Breast epithelium (tissue), 4 donors: ENCODE results near the gene DMD. TPM values are rescaled to one million over a fixed set of nuclear protein-coding genes. Genes with fewer than 3 reads are reported as not detected.

Source experiments
- DNase-seq, 2 donors: peaks; one replicate each; pipeline ENCODE4 v3.0.0-alpha.2; 2019; ENCODE audit warnings: low spot score in 2 of 2
- H3K27ac ChIP-seq, 2 donors: fragments of 200-600 bp; sonication (generic) in 1 of 2; one replicate each; pipeline ENCODE4 v1.5.1; 2016 to 2019; ENCODE audit warnings: mild to moderate bottlenecking in 1 of 2
- H3K27me3 ChIP-seq, 2 donors: fragments of 200-600 bp; sonication (generic) in 1 of 2; one replicate each; pipeline versions ENCODE4 v1.5.1 to v1.6.0; 2017 to 2019; ENCODE audit warnings: control low read depth in 1 of 2, mild to moderate bottlenecking in 1 of 2
- H3K36me3 ChIP-seq: fragments of 200-600 bp; one replicate; pipeline ENCODE4 v1.5.1; 2019
- H3K4me1 ChIP-seq, 2 donors: fragments of 200-600 bp; sonication (generic); one replicate each; pipeline ENCODE4 v1.5.1; 2016 to 2019; ENCODE audit warnings: control low read depth in 1 of 2
- H3K4me3 ChIP-seq, 3 donors: fragments of 200-600 bp; sonication (generic); 1 replicate in 2 of 3; 2 replicates in 1 of 3; pipeline ENCODE4 v1.5.1; 2016 to 2019; ENCODE audit warnings: mild to moderate bottlenecking in 3 of 3, moderate library complexity in 2 of 3
- H3K9me3 ChIP-seq, 2 donors: fragments of 200-600 bp; sonication (generic) in 1 of 2; one replicate each; pipeline ENCODE4 v1.5.1; 2016 to 2019; ENCODE audit warnings: control low read depth in 1 of 2
- POLR2A ChIP-seq: fragments of 450-650 bp; IDR thresholded peaks from one replicate; pipeline ENCODE4 v1.6.1; 2016; ENCODE audit warnings: antibody characterized with exemption, mild to moderate bottlenecking, moderate library complexity
- POLR2AphosphoS5 ChIP-seq, 3 donors: sonication (generic); formaldehyde crosslinking; IDR thresholded peaks; one replicate each; pipeline ENCODE4 v1.6.1; 2017; ENCODE audit warnings: antibody characterized with exemption in 3 of 3
- intact Hi-C: fragments of 100-400 bp; cut with DNase I; formaldehyde crosslinking; loops from one replicate; pipeline ENCODE4 v1.15.1; 2023; ENCODE audit warnings: low total_unique reads
- total RNA-seq, 3 donors: library from RNA; depleted of rRNA; stranded (reverse); fragments of >200 nt; gene quantifications; one replicate each; pipeline ENCODE4 v1.1.0, GENCODE V29; 2016
- TF ChIP-seq, protein P1 (sequence below), 3 donors: fragments of 450-650 bp; IDR thresholded peaks; one replicate each; pipeline ENCODE4 v1.5.1; 2016 to 2017; ENCODE audit warnings: antibody characterized with exemption in 3 of 3, mild to moderate bottlenecking in 3 of 3, moderate library complexity in 3 of 3

Gene DMD
- total RNA-seq, 3 donors from 2014 or later: 57.0 to 135 (median 65.2) TPM

DNA sequence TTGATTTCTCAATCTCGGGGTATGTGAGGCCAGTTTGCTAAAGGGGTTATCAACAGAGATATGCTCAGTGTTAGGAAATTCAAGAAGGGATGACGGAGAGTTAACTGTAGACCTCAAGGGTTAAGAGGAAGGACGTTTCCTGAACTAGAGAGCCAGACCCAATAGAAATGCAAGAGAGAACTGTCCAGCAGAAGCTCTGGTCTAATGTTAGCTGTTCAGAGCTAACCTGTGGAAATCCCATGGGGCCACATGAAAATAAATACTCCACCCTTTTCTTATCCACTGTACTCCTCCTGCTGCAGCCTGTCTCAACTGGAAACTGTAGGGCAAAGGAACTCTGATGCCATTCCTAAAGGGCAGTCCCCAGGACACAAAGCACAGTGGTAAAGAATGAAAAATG is 274.3 kb downstream of the DMD start:
- Histone ChIP-seq H3K27me3 (peaks cover 0 to 9% of the 10 kb centered on the region in 2 donors), H3K9me3 (no peaks in the 10 kb centered on the region), H3K27ac (no peak overlapping the region), H3K4me1 (no peaks in the 10 kb centered on the region), H3K36me3 (no peaks in the 10 kb centered on the region), H3K4me3 (no peak overlapping the region)
- DNase-seq: no peak
- intact Hi-C loops: no loop called here
- TF ChIP-seq POLR2AphosphoS5 (IDR thresholded peaks at IDR 0.05) (no peak), POLR2A (no peak)
- TF ChIP-seq, protein P1, sequence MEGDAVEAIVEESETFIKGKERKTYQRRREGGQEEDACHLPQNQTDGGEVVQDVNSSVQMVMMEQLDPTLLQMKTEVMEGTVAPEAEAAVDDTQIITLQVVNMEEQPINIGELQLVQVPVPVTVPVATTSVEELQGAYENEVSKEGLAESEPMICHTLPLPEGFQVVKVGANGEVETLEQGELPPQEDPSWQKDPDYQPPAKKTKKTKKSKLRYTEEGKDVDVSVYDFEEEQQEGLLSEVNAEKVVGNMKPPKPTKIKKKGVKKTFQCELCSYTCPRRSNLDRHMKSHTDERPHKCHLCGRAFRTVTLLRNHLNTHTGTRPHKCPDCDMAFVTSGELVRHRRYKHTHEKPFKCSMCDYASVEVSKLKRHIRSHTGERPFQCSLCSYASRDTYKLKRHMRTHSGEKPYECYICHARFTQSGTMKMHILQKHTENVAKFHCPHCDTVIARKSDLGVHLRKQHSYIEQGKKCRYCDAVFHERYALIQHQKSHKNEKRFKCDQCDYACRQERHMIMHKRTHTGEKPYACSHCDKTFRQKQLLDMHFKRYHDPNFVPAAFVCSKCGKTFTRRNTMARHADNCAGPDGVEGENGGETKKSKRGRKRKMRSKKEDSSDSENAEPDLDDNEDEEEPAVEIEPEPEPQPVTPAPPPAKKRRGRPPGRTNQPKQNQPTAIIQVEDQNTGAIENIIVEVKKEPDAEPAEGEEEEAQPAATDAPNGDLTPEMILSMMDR (IDR thresholded peaks at IDR 0.05): no peak

DNA sequence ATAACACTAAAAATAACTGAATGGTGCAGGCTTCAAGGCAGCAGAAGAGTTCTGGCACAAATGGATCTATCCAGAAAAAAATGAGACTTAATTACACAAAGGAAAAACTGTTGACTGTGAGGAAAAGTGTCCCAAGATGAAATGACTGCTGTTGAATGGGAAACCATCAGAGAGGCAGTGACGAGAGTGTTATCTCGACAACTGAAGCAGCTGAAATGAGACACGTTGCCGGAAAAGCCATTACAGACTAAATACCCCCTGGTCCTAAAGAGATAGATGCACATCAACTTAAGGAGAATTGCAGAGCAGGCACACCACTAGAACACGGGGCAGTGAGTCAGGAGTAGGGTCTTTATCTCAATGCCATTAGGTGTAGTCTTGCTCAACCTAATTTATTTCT is 277.8 kb downstream of the DMD start:
- no peak for DNase-seq
- no peak for TF ChIP-seq POLR2AphosphoS5 (IDR thresholded peaks at IDR 0.05)
- TF ChIP-seq, protein P1 (IDR thresholded peaks at IDR 0.05): no peak
- TF ChIP-seq POLR2A: no peak
- no peaks in the 10 kb centered on the region for H3K9me3 ChIP-seq
- no peaks in the 10 kb centered on the region for H3K36me3 ChIP-seq
- H3K4me1 ChIP-seq: no peaks in the 10 kb centered on the region
- H3K4me3 ChIP-seq: no peak overlapping the region
- no peak overlapping the region for H3K27ac ChIP-seq
- peaks cover 0 to 14% of the 10 kb centered on the region in 2 donors for H3K27me3 ChIP-seq
- intact Hi-C loops: no loop called here

DNA sequence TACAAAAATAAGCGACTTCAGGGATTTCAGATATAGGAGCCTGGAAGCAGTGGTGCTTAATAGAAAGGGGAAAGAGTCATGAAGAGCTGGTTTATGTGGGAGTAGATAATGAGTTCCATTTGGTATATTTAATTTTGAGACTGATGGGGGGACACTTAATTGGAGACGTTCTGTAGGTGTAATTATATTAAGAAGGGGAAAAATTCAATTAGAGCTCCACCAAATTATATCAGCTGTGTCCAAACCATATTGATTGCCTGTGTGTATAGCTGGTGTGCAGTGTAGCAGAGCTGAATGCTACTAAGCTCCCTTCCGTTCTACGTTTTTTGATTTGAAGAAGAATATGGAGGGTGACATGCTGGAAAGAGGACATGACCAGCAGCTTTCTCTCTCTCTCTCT is 282.3 kb downstream of the DMD start:
- no peak overlapping the region for H3K27ac ChIP-seq
- peaks cover 0 to 5% of the 10 kb centered on the region in 2 donors for H3K27me3 ChIP-seq
- DNase-seq: no peak
- intact Hi-C loops: no loop called here
- H3K9me3 ChIP-seq: no peaks in the 10 kb centered on the region
- no peaks in the 10 kb centered on the region for H3K4me1 ChIP-seq
- no peaks in the 10 kb centered on the region for H3K36me3 ChIP-seq
- TF ChIP-seq POLR2AphosphoS5 (IDR thresholded peaks at IDR 0.05) (no peak), POLR2A (no peak)
- TF ChIP-seq, protein P1 (IDR thresholded peaks at IDR 0.05): no peak
- H3K4me3 ChIP-seq: no peak overlapping the region

DNA sequence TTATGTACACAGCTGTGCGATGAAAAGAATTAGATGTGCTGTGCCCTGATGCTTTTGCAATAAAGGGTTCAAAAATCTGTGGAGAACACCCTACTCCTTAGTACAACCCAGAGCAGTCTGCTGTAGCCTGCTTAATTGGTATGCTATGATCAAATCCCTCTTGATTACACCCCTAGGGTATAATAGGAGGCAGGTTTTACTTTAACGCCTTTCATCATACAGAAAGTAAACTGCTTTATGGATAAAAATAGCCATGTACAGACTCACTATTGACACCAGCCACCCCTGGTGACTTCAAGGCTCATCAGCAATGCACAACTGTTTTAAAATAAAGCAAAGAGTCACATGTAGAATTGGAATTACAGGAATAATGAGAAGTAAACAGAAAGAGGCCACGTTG is 315.3 kb downstream of the DMD start:
- no peaks in the 10 kb centered on the region for H3K4me1 ChIP-seq
- no peak overlapping the region for H3K27ac ChIP-seq
- no peaks in the 10 kb centered on the region for H3K9me3 ChIP-seq
- intact Hi-C loops: no loop called here
- H3K36me3 ChIP-seq: no peaks in the 10 kb centered on the region
- H3K27me3 ChIP-seq: peaks cover 0 to 28% of the 10 kb centered on the region in 2 donors
- TF ChIP-seq POLR2AphosphoS5 (IDR thresholded peaks at IDR 0.05): no peak
- TF ChIP-seq POLR2A: no peak
- TF ChIP-seq, protein P1 (IDR thresholded peaks at IDR 0.05): no peak
- H3K4me3 ChIP-seq: no peak overlapping the region
- DNase-seq: no peak

DNA sequence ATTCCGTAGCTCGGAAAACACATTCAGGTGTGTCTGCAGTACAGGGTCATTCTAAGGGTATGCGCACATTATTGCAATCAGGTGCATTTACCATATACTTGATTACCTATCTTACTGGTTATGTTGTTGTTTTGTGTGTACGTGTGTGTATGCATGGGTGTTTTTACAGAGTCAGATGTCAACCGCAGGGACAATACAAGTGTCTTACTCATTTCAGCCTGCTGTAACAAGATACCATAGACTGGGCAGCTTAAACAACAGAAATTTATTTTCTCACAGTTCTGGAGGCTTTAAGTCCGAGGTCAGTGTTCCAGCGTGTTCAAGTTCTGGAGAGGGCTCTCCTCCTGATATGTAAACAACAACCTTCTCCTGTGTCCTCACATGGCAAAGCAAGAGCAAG is 316.7 kb downstream of the DMD start:
- TF ChIP-seq, protein P1 (IDR thresholded peaks at IDR 0.05): no peak
- Histone ChIP-seq H3K27ac (no peak overlapping the region), H3K4me3 (no peak overlapping the region), H3K9me3 (no peaks in the 10 kb centered on the region), H3K27me3 (peaks cover 0 to 28% of the 10 kb centered on the region in 2 donors), H3K4me1 (no peaks in the 10 kb centered on the region), H3K36me3 (no peaks in the 10 kb centered on the region)
- intact Hi-C loops: no loop called here
- DNase-seq: no peak
